Thyroid gland (tissue), 4 donors: ENCODE results near the gene KRI1.
A peak's percentile ranks its signal among the peaks of the same experiment; 100 is the strongest.

Experiments
- CTCF ChIP-seq, 6 experiments: fragments of 200-600 bp in 3 of 6; fragments of 450-650 bp in 3 of 6; sonication (generic) in 3 of 6; IDR thresholded peaks; one replicate each; pipeline ENCODE4 v1.5.1; 2016 to 2019; ENCODE audit warnings: antibody characterized with exemption in 6 of 6, mild to moderate bottlenecking in 2 of 6, inconsistent platforms in 1 of 6, moderate library complexity in 1 of 6
- POLR2A ChIP-seq, 2 donors: fragments of 450-650 bp; IDR thresholded peaks; one replicate each; pipeline ENCODE4 v1.6.1; 2017; ENCODE audit warnings: antibody characterized with exemption in 2 of 2, mild to moderate bottlenecking in 2 of 2, moderate library complexity in 1 of 2

GRCh38 chr19:10577951-10578350 lies 12.1 kb upstream of the KRI1 start:
- TF ChIP-seq CTCF (IDR thresholded peaks at IDR 0.05) (peak in 1 of 6 experiments; percentile 4), POLR2A (IDR thresholded peaks at IDR 0.05) (no peak)
